HEK293 (cell line): ENCODE data around the gene LIX1L.
A peak's percentile ranks its signal among the peaks of the same experiment; 100 is the strongest.

Experiments used
- CTCF ChIA-PET: fragments of 350-600 bp; formaldehyde crosslinking; extraction: SDS; loops from one replicate; lab custom pipeline; 2021; ENCODE audit warnings: antibody characterized with exemption; lab: Yijun Ruan, JAX
- POLR2A ChIA-PET: fragments of 300-600 bp; formaldehyde crosslinking; extraction: SDS; loops from one replicate; lab custom pipeline; 2020; ENCODE audit warnings: antibody characterized with exemption, inconsistent platforms; lab: Yijun Ruan, JAX
- H3K27ac ChIP-seq: fragments of 200-500 bp; sonication (Bioruptor generic); 2 replicates; pipeline ENCODE4 v1.5.1; 2014; ENCODE audit warnings: low read depth, low read length, control low read depth, inconsistent platforms; ENCODE audit errors: extremely low read depth
- H3K36me3 ChIP-seq, 2 experiments: fragments of 200-500 bp in 1 of 2; sonication (Bioruptor generic) in 1 of 2; 1 replicate in 1 of 2; 2 replicates in 1 of 2; pipeline ENCODE4 v1.5.1; 2014 to 2017; ENCODE audit warnings: inconsistent platforms in 2 of 2, low read length in 2 of 2; ENCODE audit not compliant: control insufficient read depth in 2 of 2, insufficient read depth in 1 of 2
- H3K4me1 ChIP-seq: fragments of 200-500 bp; sonication (Bioruptor generic); 2 replicates; pipeline ENCODE4 v1.5.1; 2014; ENCODE audit warnings: mild to moderate bottlenecking, low read length, inconsistent platforms; ENCODE audit not compliant: control insufficient read depth, insufficient read depth
- H3K4me3 ChIP-seq: 2 replicates; pipeline ENCODE4 v1.5.1; 2011; ENCODE audit warnings: low read depth, mild to moderate bottlenecking, control low read depth, low read length, moderate library complexity
- H3K9me3 ChIP-seq: fragments of 200-500 bp; sonication (Bioruptor generic); 2 replicates; pipeline ENCODE4 v1.5.1; 2014; ENCODE audit warnings: low read depth, low read length, inconsistent platforms; ENCODE audit not compliant: control insufficient read depth, insufficient read depth
- ATF2 ChIP-seq: fragments of 450-650 bp; formaldehyde crosslinking; IDR thresholded peaks from 2 replicates; pipeline ENCODE4 v1.5.1; 2016; ENCODE audit warnings: missing biosample characterization, missing genetic modification characterization, low read depth
- FEZF1 ChIP-seq: fragments of 450-650 bp; formaldehyde crosslinking; IDR thresholded peaks from 2 replicates; pipeline ENCODE4 v1.5.1; 2016; ENCODE audit warnings: missing biosample characterization, missing genetic modification characterization
- INSM2 ChIP-seq: fragments of 450-650 bp; formaldehyde crosslinking; IDR thresholded peaks from 2 replicates; pipeline ENCODE4 v1.5.1; 2016; ENCODE audit warnings: missing biosample characterization, missing genetic modification characterization
- KLF9 ChIP-seq: fragments of 450-650 bp; formaldehyde crosslinking; IDR thresholded peaks from 2 replicates; pipeline ENCODE4 v1.5.1; 2016; ENCODE audit warnings: missing biosample characterization, missing genetic modification characterization, low read depth
- SETDB1 ChIP-seq: IDR thresholded peaks from one replicate; pipeline ENCODE4 v1.6.1; 2017; ENCODE audit warnings: mild to moderate bottlenecking, low read length, moderate library complexity, mixed read lengths; ENCODE audit not compliant: insufficient read length
- TRIM28 ChIP-seq: IDR thresholded peaks from 2 replicates; pipeline ENCODE4 v1.6.1; 2011; ENCODE audit warnings: low read length, control low read depth, borderline replicate concordance
- ZBTB17 ChIP-seq: fragments of 450-650 bp; formaldehyde crosslinking; IDR thresholded peaks from 2 replicates; pipeline ENCODE4 v1.5.1; 2016; ENCODE audit warnings: missing biosample characterization, missing genetic modification characterization
- ZBTB48 ChIP-seq: fragments of 450-650 bp; formaldehyde crosslinking; IDR thresholded peaks from 2 replicates; pipeline ENCODE4 v1.5.1; 2016; ENCODE audit warnings: missing biosample characterization, missing genetic modification characterization
- ZBTB7A ChIP-seq: fragments of 450-650 bp; formaldehyde crosslinking; IDR thresholded peaks from 2 replicates; pipeline ENCODE4 v1.5.1; 2016; ENCODE audit warnings: low read depth, missing biosample characterization, missing genetic modification characterization
- ZFP3 ChIP-seq: fragments of 450-650 bp; formaldehyde crosslinking; IDR thresholded peaks from 2 replicates; pipeline ENCODE4 v1.5.1; 2016; ENCODE audit warnings: low read depth, missing biosample characterization, missing genetic modification characterization
- ZNF121 ChIP-seq: fragments of 450-650 bp; formaldehyde crosslinking; IDR thresholded peaks from 2 replicates; pipeline ENCODE4 v1.5.1; 2016; ENCODE audit warnings: missing biosample characterization, missing genetic modification characterization
- ZNF133 ChIP-seq: fragments of 450-650 bp; formaldehyde crosslinking; IDR thresholded peaks from 2 replicates; pipeline ENCODE4 v1.5.1; 2016; ENCODE audit warnings: missing biosample characterization, missing genetic modification characterization
- ZNF16 ChIP-seq: fragments of 450-650 bp; formaldehyde crosslinking; IDR thresholded peaks from 2 replicates; pipeline ENCODE4 v1.5.1; 2016; ENCODE audit warnings: low read depth, missing biosample characterization, missing genetic modification characterization
- ZNF26 ChIP-seq: fragments of 450-650 bp; formaldehyde crosslinking; IDR thresholded peaks from 2 replicates; pipeline ENCODE4 v1.5.1; 2016; ENCODE audit warnings: missing biosample characterization, missing genetic modification characterization
- ZNF266 ChIP-seq: fragments of 450-650 bp; formaldehyde crosslinking; IDR thresholded peaks from 2 replicates; pipeline ENCODE4 v1.5.1; 2016; ENCODE audit warnings: missing biosample characterization, missing genetic modification characterization, low read depth
- ZNF530 ChIP-seq: fragments of 450-650 bp; formaldehyde crosslinking; IDR thresholded peaks from 2 replicates; pipeline ENCODE4 v1.5.1; 2016; ENCODE audit warnings: low read depth, missing biosample characterization, missing genetic modification characterization
- ZNF548 ChIP-seq: fragments of 450-650 bp; formaldehyde crosslinking; IDR thresholded peaks from 2 replicates; pipeline ENCODE4 v1.5.1; 2016; ENCODE audit warnings: missing biosample characterization, missing genetic modification characterization
- ZNF624 ChIP-seq: fragments of 450-650 bp; formaldehyde crosslinking; IDR thresholded peaks from 2 replicates; pipeline ENCODE4 v1.5.1; 2017; ENCODE audit warnings: missing biosample characterization, missing genetic modification characterization
- ZNF645 ChIP-seq: fragments of 450-650 bp; formaldehyde crosslinking; IDR thresholded peaks from 2 replicates; pipeline ENCODE4; 2016; ENCODE audit warnings: missing biosample characterization, missing genetic modification characterization
- ZNF701 ChIP-seq: fragments of 450-650 bp; formaldehyde crosslinking; IDR thresholded peaks from 2 replicates; pipeline ENCODE4 v1.5.1; 2016; ENCODE audit warnings: missing biosample characterization, missing genetic modification characterization
- ZNF76 ChIP-seq: fragments of 450-650 bp; formaldehyde crosslinking; IDR thresholded peaks from 2 replicates; pipeline ENCODE4; 2016; ENCODE audit warnings: low read depth, missing biosample characterization, missing genetic modification characterization, borderline replicate concordance
- ZNF777 ChIP-seq: fragments of 450-650 bp; formaldehyde crosslinking; IDR thresholded peaks from 2 replicates; pipeline ENCODE4 v1.5.1; 2017; ENCODE audit warnings: missing biosample characterization, missing genetic modification characterization, borderline replicate concordance
- ZSCAN23 ChIP-seq: fragments of 450-650 bp; formaldehyde crosslinking; IDR thresholded peaks from 2 replicates; pipeline ENCODE4 v1.5.1; 2016; ENCODE audit warnings: missing biosample characterization, missing genetic modification characterization
- TF ChIP-seq, protein P1 (sequence below): fragments of 450-650 bp; formaldehyde crosslinking; IDR thresholded peaks from 2 replicates; pipeline ENCODE4 v1.5.1; 2017; ENCODE audit warnings: missing biosample characterization, missing genetic modification characterization
- TF ChIP-seq, protein P2 (sequence below): fragments of 450-650 bp; formaldehyde crosslinking; IDR thresholded peaks from 2 replicates; pipeline ENCODE4 v1.5.1; 2017; ENCODE audit warnings: missing biosample characterization, missing genetic modification characterization

Gene LIX1L

GRCh38 chr1:145999321-146000024 is 41.7 kb upstream of the LIX1L start:
- H3K4me3 ChIP-seq, result no peak overlapping the region
- no peak overlapping the region for H3K27ac ChIP-seq
- H3K9me3 ChIP-seq, result no peaks in the 10 kb centered on the region
- ChIA-PET CTCF (no interaction called here), POLR2A (no interaction called here)
- 0 out of 2 replicates have a peak, but pooled peaks have one; percentile 27 for TF ChIP-seq FEZF1 (tag by site-specific recombination)
- TF ChIP-seq, protein P1, sequence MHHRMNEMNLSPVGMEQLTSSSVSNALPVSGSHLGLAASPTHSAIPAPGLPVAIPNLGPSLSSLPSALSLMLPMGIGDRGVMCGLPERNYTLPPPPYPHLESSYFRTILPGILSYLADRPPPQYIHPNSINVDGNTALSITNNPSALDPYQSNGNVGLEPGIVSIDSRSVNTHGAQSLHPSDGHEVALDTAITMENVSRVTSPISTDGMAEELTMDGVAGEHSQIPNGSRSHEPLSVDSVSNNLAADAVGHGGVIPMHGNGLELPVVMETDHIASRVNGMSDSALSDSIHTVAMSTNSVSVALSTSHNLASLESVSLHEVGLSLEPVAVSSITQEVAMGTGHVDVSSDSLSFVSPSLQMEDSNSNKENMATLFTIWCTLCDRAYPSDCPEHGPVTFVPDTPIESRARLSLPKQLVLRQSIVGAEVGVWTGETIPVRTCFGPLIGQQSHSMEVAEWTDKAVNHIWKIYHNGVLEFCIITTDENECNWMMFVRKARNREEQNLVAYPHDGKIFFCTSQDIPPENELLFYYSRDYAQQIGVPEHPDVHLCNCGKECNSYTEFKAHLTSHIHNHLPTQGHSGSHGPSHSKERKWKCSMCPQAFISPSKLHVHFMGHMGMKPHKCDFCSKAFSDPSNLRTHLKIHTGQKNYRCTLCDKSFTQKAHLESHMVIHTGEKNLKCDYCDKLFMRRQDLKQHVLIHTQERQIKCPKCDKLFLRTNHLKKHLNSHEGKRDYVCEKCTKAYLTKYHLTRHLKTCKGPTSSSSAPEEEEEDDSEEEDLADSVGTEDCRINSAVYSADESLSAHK, result peak; percentile 56; the same call in 1 of the 2 replicates
- TF ChIP-seq ZNF530 (tag by site-specific recombination), result no peak
- no peak for TF ChIP-seq ZBTB48 (tag by site-specific recombination)
- TF ChIP-seq ZNF266, result no peak
- TF ChIP-seq ZNF16 (tag by site-specific recombination), result no peak
- TF ChIP-seq ZNF624 (tag by site-specific recombination), result no peak
- no peak for TF ChIP-seq ATF2 (tag by site-specific recombination)
- no peak for TF ChIP-seq ZNF76 (tag by site-specific recombination)
- TF ChIP-seq ZSCAN23 (tag by site-specific recombination), result no peak
- TF ChIP-seq, protein P2, sequence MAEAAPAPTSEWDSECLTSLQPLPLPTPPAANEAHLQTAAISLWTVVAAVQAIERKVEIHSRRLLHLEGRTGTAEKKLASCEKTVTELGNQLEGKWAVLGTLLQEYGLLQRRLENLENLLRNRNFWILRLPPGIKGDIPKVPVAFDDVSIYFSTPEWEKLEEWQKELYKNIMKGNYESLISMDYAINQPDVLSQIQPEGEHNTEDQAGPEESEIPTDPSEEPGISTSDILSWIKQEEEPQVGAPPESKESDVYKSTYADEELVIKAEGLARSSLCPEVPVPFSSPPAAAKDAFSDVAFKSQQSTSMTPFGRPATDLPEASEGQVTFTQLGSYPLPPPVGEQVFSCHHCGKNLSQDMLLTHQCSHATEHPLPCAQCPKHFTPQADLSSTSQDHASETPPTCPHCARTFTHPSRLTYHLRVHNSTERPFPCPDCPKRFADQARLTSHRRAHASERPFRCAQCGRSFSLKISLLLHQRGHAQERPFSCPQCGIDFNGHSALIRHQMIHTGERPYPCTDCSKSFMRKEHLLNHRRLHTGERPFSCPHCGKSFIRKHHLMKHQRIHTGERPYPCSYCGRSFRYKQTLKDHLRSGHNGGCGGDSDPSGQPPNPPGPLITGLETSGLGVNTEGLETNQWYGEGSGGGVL (tag by site-specific recombination), result no peak
- no peak for TF ChIP-seq ZNF645 (tag by site-specific recombination)
- 0 out of 2 replicates have a peak, but pooled peaks have one; percentile 21 for TF ChIP-seq ZNF133 (tag by site-specific recombination)
- no peak for TF ChIP-seq ZNF701 (tag by site-specific recombination)
- peaks cover 12% of the 10 kb centered on the region for H3K4me1 ChIP-seq
- H3K36me3 ChIP-seq, result peaks cover 0 to 9% of the 10 kb centered on the region in 2 experiments; a peak in 1 of 3 replicates

- Histone ChIP-seq H3K36me3 (peaks cover 5 to 27% of the 10 kb centered on the region in 2 experiments; a peak in 2 of 3 replicates), H3K9me3 (no peaks in the 10 kb centered on the region), H3K4me1 (peaks cover 12% of the 10 kb centered on the region), H3K4me3 (no peak overlapping the region), H3K27ac (no peak overlapping the region)
- CTCF ChIA-PET, result interaction anchor here (1.2 to 7.3 kb wide), 2 partner anchors 17 to 19 kb away, joined by 4 to 80 read pairs; no protein-coding TSS in a partner anchor
- POLR2A ChIA-PET, result interaction anchor here (0.6 kb wide), 1 partner anchor 152 kb away, joined by 3 read pairs; the partner anchor contains the start of gene NUDT17
- TF ChIP-seq INSM2 (tag by site-specific recombination) (no peak), KLF9 (tag by site-specific recombination) (no peak), TRIM28 (no peak), ZNF777 (tag by site-specific recombination) (no peak), ZNF548 (tag by site-specific recombination) (no peak), ZFP3 (tag by site-specific recombination) (no peak), ZBTB17 (tag by site-specific recombination) (no peak), ZBTB7A (no peak), SETDB1 (no peak), ZNF133 (tag by site-specific recombination) (no peak), ZNF26 (no peak), ZNF121 (tag by site-specific recombination) (no peak)
These were observed 39.9 kb upstream of the LIX1L start for GRCh38 chr1:145997718-145998023.
